ENCODE measurements around the gene MORN1.

MORN1 gene

GRCh38 chr1:2425892-2426291, 34.5 kb upstream of the MORN1 start:
- TF ChIP-seq SPI1 (IDR thresholded peaks at IDR 0.05; ENCODE audit: low read depth, low read length), result no peak
- TF ChIP-seq PAX5 (IDR thresholded peaks at IDR 0.05; ENCODE audit: insufficient read depth, low read length, severe bottlenecking), result no peak
- TF ChIP-seq TAF1 (IDR thresholded peaks at IDR 0.05; ENCODE audit: low read depth, low read length), result no peak
- no peak for TF ChIP-seq POLR2AphosphoS5 (IDR thresholded peaks at IDR 0.05; ENCODE audit: low read depth, low read length)
- DNase-seq (ENCODE audit: insufficient read length, low spot score) (no peak), FAIRE-seq (no peak)

GRCh38 chr1:2422523-2422922, 31.2 kb upstream of the MORN1 start:
- no peak for TF ChIP-seq POLR2A (IDR thresholded peaks at IDR 0.05; ENCODE audit: low read depth, low read length)
- TF ChIP-seq TAF1 (IDR thresholded peaks at IDR 0.05; ENCODE audit: low read depth, low read length), result no peak
- no peak for TF ChIP-seq PAX5 (IDR thresholded peaks at IDR 0.05; ENCODE audit: insufficient read depth, low read length, severe bottlenecking)
- no peak for TF ChIP-seq SPI1 (IDR thresholded peaks at IDR 0.05; ENCODE audit: low read depth, low read length)
- no peak for TF ChIP-seq POU2F2 (IDR thresholded peaks at IDR 0.05; ENCODE audit: low read depth, low read length)
- TF ChIP-seq POLR2AphosphoS5 (IDR thresholded peaks at IDR 0.05; ENCODE audit: low read depth, low read length), result no peak
- DNase-seq (ENCODE audit: insufficient read length, low spot score), result no peak
- FAIRE-seq, result no peak

- no peak for TF ChIP-seq PAX5 (IDR thresholded peaks at IDR 0.05; ENCODE audit: insufficient read depth, low read length, severe bottlenecking)
- TF ChIP-seq POLR2A (IDR thresholded peaks at IDR 0.05; ENCODE audit: low read depth, low read length), result no peak
- TF ChIP-seq POLR2AphosphoS5 (IDR thresholded peaks at IDR 0.05; ENCODE audit: low read depth, low read length), result no peak
- TF ChIP-seq TAF1 (IDR thresholded peaks at IDR 0.05; ENCODE audit: low read depth, low read length), result no peak
- TF ChIP-seq SPI1 (IDR thresholded peaks at IDR 0.05; ENCODE audit: low read depth, low read length), result no peak
- TF ChIP-seq POU2F2 (IDR thresholded peaks at IDR 0.05; ENCODE audit: low read depth, low read length), result no peak
- no peak for FAIRE-seq
- DNase-seq (ENCODE audit: insufficient read length, low spot score), result no peak
Observed at GRCh38 chr1:2419416-2419815, 28.1 kb upstream of the MORN1 start.

- DNase-seq (ENCODE audit: insufficient read length, low spot score) (no peak), FAIRE-seq (no peak)
- TF ChIP-seq TAF1 (IDR thresholded peaks at IDR 0.05; ENCODE audit: low read depth, low read length), result no peak
- TF ChIP-seq PAX5 (IDR thresholded peaks at IDR 0.05; ENCODE audit: insufficient read depth, low read length, severe bottlenecking), result no peak
- TF ChIP-seq POLR2AphosphoS5 (IDR thresholded peaks at IDR 0.05; ENCODE audit: low read depth, low read length), result no peak
- TF ChIP-seq POU2F2 (IDR thresholded peaks at IDR 0.05; ENCODE audit: low read depth, low read length), result no peak
- TF ChIP-seq POLR2A (IDR thresholded peaks at IDR 0.05; ENCODE audit: low read depth, low read length), result no peak
- no peak for TF ChIP-seq SPI1 (IDR thresholded peaks at IDR 0.05; ENCODE audit: low read depth, low read length)
Observed at GRCh38 chr1:2418791-2419320, 27.5 kb upstream of the MORN1 start.

GRCh38 chr1:2417833-2418225, 26.5 kb upstream of the MORN1 start:
- no peak for FAIRE-seq
- DNase-seq (ENCODE audit: insufficient read length, low spot score), result no peak
- TF ChIP-seq POLR2AphosphoS5 (IDR thresholded peaks at IDR 0.05; ENCODE audit: low read depth, low read length), result no peak
- TF ChIP-seq PAX5 (IDR thresholded peaks at IDR 0.05; ENCODE audit: insufficient read depth, low read length, severe bottlenecking), result no peak
- no peak for TF ChIP-seq POLR2A (IDR thresholded peaks at IDR 0.05; ENCODE audit: low read depth, low read length)
- no peak for TF ChIP-seq TAF1 (IDR thresholded peaks at IDR 0.05; ENCODE audit: low read depth, low read length)
- TF ChIP-seq POU2F2 (IDR thresholded peaks at IDR 0.05; ENCODE audit: low read depth, low read length), result no peak
- TF ChIP-seq SPI1 (IDR thresholded peaks at IDR 0.05; ENCODE audit: low read depth, low read length), result no peak

- TF ChIP-seq POLR2A (IDR thresholded peaks at IDR 0.05; ENCODE audit: low read depth, low read length) (no peak), POU2F2 (IDR thresholded peaks at IDR 0.05; ENCODE audit: low read depth, low read length) (no peak), PAX5 (IDR thresholded peaks at IDR 0.05; ENCODE audit: insufficient read depth, low read length, severe bottlenecking) (no peak), POLR2AphosphoS5 (IDR thresholded peaks at IDR 0.05; ENCODE audit: low read depth, low read length) (no peak), TAF1 (IDR thresholded peaks at IDR 0.05; ENCODE audit: low read depth, low read length) (no peak), SPI1 (IDR thresholded peaks at IDR 0.05; ENCODE audit: low read depth, low read length) (no peak)
- FAIRE-seq, result no peak
- DNase-seq (ENCODE audit: insufficient read length, low spot score), result no peak
Observed at GRCh38 chr1:2417083-2417832, 25.9 kb upstream of the MORN1 start.

GRCh38 chr1:2416403-2416802, 25.0 kb upstream of the MORN1 start:
- TF ChIP-seq POU2F2 (IDR thresholded peaks at IDR 0.05; ENCODE audit: low read depth, low read length) (no peak), POLR2A (IDR thresholded peaks at IDR 0.05; ENCODE audit: low read depth, low read length) (no peak), PAX5 (IDR thresholded peaks at IDR 0.05; ENCODE audit: insufficient read depth, low read length, severe bottlenecking) (no peak), TAF1 (IDR thresholded peaks at IDR 0.05; ENCODE audit: low read depth, low read length) (no peak), POLR2AphosphoS5 (IDR thresholded peaks at IDR 0.05; ENCODE audit: low read depth, low read length) (no peak), SPI1 (IDR thresholded peaks at IDR 0.05; ENCODE audit: low read depth, low read length) (0 out of 2 replicates have a peak, but pooled peaks have one; percentile 4)
- DNase-seq (ENCODE audit: insufficient read length, low spot score) (no peak), FAIRE-seq (no peak)

GRCh38 chr1:2415801-2416208, 24.5 kb upstream of the MORN1 start:
- TF ChIP-seq SPI1 (IDR thresholded peaks at IDR 0.05; ENCODE audit: low read depth, low read length), result peak; percentile 66
- no peak for TF ChIP-seq TAF1 (IDR thresholded peaks at IDR 0.05; ENCODE audit: low read depth, low read length)
- DNase-seq (ENCODE audit: insufficient read length, low spot score) (peak; percentile 60), FAIRE-seq (peak; percentile 99)

- FAIRE-seq, result no peak
- TF ChIP-seq SPI1 (IDR thresholded peaks at IDR 0.05; ENCODE audit: low read depth, low read length), result no peak
- TF ChIP-seq POLR2A (IDR thresholded peaks at IDR 0.05; ENCODE audit: low read depth, low read length), result no peak
- no peak for TF ChIP-seq POLR2AphosphoS5 (IDR thresholded peaks at IDR 0.05; ENCODE audit: low read depth, low read length)
- no peak for TF ChIP-seq POU2F2 (IDR thresholded peaks at IDR 0.05; ENCODE audit: low read depth, low read length)
- TF ChIP-seq PAX5 (IDR thresholded peaks at IDR 0.05; ENCODE audit: insufficient read depth, low read length, severe bottlenecking), result no peak
- no peak for TF ChIP-seq TAF1 (IDR thresholded peaks at IDR 0.05; ENCODE audit: low read depth, low read length)
- no peak for DNase-seq (ENCODE audit: insufficient read length, low spot score)
Observed at GRCh38 chr1:2415337-2415736, 24.0 kb upstream of the MORN1 start.

Measured in GM12891 (cell line).